CD8-positive, alpha-beta memory T cell (primary cell): Measurements from ENCODE around the gene DTNB. TPM values are rescaled to one million over a fixed set of nuclear protein-coding genes. Genes with fewer than 3 reads are reported as not detected.

Experiments
- CTCF ChIA-PET: fragments of 350-600 bp; sonication (Branson Sonifier 250); formaldehyde crosslinking; loops from one replicate; lab custom pipeline; 2021; ENCODE audit warnings: antibody characterized with exemption; lab: Charles Lee
- POLR2A ChIA-PET: fragments of 350-600 bp; sonication (Branson Sonifier 250); formaldehyde crosslinking; loops from one replicate; lab custom pipeline; 2021; ENCODE audit warnings: antibody characterized with exemption; lab: Charles Lee
- DNase-seq, 5 donors: peaks; one replicate each; pipeline versions ENCODE4 v3.0.0 to v3.0.0-alpha.2; 2020 to 2022; ENCODE audit warnings: mixed read lengths in 1 of 5
- H3K27ac ChIP-seq: one replicate; pipeline ENCODE4 v1.7.0; 2013; ENCODE audit warnings: low read depth, mild to moderate bottlenecking, low read length, moderate library complexity
- H3K27me3 ChIP-seq: 2 replicates; pipeline ENCODE4 v1.7.0; 2013; ENCODE audit warnings: low read length, mild to moderate bottlenecking; ENCODE audit not compliant: insufficient read depth, poor library complexity, severe bottlenecking
- H3K36me3 ChIP-seq: 2 replicates; pipeline ENCODE4 v1.7.0; 2013; ENCODE audit warnings: mild to moderate bottlenecking, low read length, moderate library complexity; ENCODE audit not compliant: insufficient read depth
- H3K4me1 ChIP-seq: 2 replicates; pipeline ENCODE4 v1.7.0; 2013; ENCODE audit warnings: mild to moderate bottlenecking, low read length, moderate library complexity; ENCODE audit not compliant: insufficient read depth
- H3K4me3 ChIP-seq: 2 replicates; pipeline ENCODE4 v1.7.0; 2013; ENCODE audit warnings: mild to moderate bottlenecking, low read length
- H3K9me3 ChIP-seq: 2 replicates; pipeline ENCODE4 v1.7.0; 2013; ENCODE audit warnings: mild to moderate bottlenecking, low read length
- H3K27ac Mint-ChIP-seq, 8 donors: one replicate each; pipeline ENCODE4 v1.8.0; 2020 to 2021; ENCODE audit warnings: mixed read lengths in 8 of 8, mild to moderate bottlenecking in 6 of 8, inconsistent platforms in 3 of 8, moderate library complexity in 3 of 8
- H3K27me3 Mint-ChIP-seq, 2 donors: one replicate each; pipeline ENCODE4 v1.8.0; 2020 to 2021; ENCODE audit warnings: mixed read lengths in 2 of 2, mild to moderate bottlenecking in 1 of 2, moderate library complexity in 1 of 2
- H3K36me3 Mint-ChIP-seq, 3 donors: one replicate each; pipeline ENCODE4 v1.8.0; 2020 to 2021; ENCODE audit warnings: mixed read lengths in 3 of 3, inconsistent platforms in 1 of 3, mild to moderate bottlenecking in 1 of 3
- H3K4me1 Mint-ChIP-seq, 3 donors: one replicate each; pipeline ENCODE4 v1.8.0; 2020 to 2021; ENCODE audit warnings: mixed read lengths in 3 of 3, inconsistent platforms in 1 of 3, mild to moderate bottlenecking in 1 of 3
- H3K4me3 Mint-ChIP-seq, 7 donors: one replicate each; pipeline ENCODE4 v1.8.0; 2020 to 2021; ENCODE audit warnings: mixed read lengths in 7 of 7, mild to moderate bottlenecking in 6 of 7, moderate library complexity in 4 of 7, inconsistent platforms in 2 of 7
- H3K9me3 Mint-ChIP-seq, 5 donors: one replicate each; pipeline ENCODE4 v1.8.0; 2020 to 2022; ENCODE audit warnings: mixed read lengths in 5 of 5, mild to moderate bottlenecking in 3 of 5, moderate library complexity in 2 of 5, inconsistent platforms in 1 of 5
- polyA plus RNA-seq: library from polyadenylated mRNA; unstranded; fragments of 300-500 nt; fragmentation: Illumina TruSeq; gene quantifications from one replicate; pipeline ENCODE4 v1.2.3, GENCODE V29; 2021
- total RNA-seq, 2 experiments: library from RNA; stranded (reverse); gene quantifications; one replicate each; pipeline ENCODE4 v1.2.3, GENCODE V29; 2021

DTNB gene
- total and polyA plus RNA-seq, 3 experiments from 2014 or later, result 15.2 to 19.4 (median 16.8) TPM

- H3K27me3 Mint-ChIP-seq, result no peaks in the 10 kb centered on the region
- Histone ChIP-seq H3K36me3 (no peaks in the 10 kb centered on the region), H3K9me3 (no peaks in the 10 kb centered on the region), H3K4me1 (no peaks in the 10 kb centered on the region), H3K27me3 (no peaks in the 10 kb centered on the region), H3K4me3 (no peak overlapping the region), H3K27ac (no peak overlapping the region)
- H3K9me3 Mint-ChIP-seq, result no peaks in the 10 kb centered on the region
- H3K4me1 Mint-ChIP-seq, result peaks cover 0 to 1% (median 0%) of the 10 kb centered on the region in 3 donors
- ChIA-PET POLR2A (no interaction called here), CTCF (interaction anchor here (1.3 kb wide), 1 partner anchor 79 kb away, joined by 4 read pairs; no protein-coding TSS in a partner anchor)
- H3K4me3 Mint-ChIP-seq, result no peak overlapping the region
- DNase-seq, result no peak
- H3K36me3 Mint-ChIP-seq, result peaks cover 7 to 16% (median 13%) of the 10 kb centered on the region in 3 donors
- H3K27ac Mint-ChIP-seq, result no peak overlapping the region
These were observed 232.0 kb downstream of the DTNB start for GRCh38 chr2:25441353-25441752.

DNA sequence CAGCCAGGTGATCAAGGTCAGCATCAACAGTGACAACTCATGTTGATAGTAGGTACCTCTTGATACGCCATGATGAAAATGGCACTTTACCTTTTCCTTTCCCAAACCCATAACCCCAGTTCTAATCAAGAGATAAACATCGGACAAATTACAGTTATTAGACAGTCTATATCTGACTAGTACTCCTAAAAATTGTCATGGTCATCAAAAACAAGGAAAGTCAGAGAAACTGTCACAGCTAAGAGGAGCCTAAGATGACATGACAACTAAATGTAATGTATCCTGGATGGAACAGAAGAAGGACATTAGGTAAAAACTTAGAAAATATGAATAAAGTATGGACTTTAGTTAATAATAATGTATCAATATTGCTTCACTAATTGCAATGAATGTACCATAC is 234.6 kb downstream of the DTNB start:
- H3K9me3 ChIP-seq, result no peaks in the 10 kb centered on the region
- DNase-seq, result no peak
- peaks cover 14 to 24% (median 15%) of the 10 kb centered on the region in 3 donors for H3K36me3 Mint-ChIP-seq
- H3K4me3 ChIP-seq, result no peak overlapping the region
- H3K27ac Mint-ChIP-seq, result no peak overlapping the region
- H3K9me3 Mint-ChIP-seq, result no peaks in the 10 kb centered on the region
- peaks cover 0 to 1% (median 0%) of the 10 kb centered on the region in 3 donors for H3K4me1 Mint-ChIP-seq
- CTCF ChIA-PET, result no interaction called here
- no peaks in the 10 kb centered on the region for H3K36me3 ChIP-seq
- no peaks in the 10 kb centered on the region for H3K27me3 Mint-ChIP-seq
- POLR2A ChIA-PET, result no interaction called here
- H3K27me3 ChIP-seq, result no peaks in the 10 kb centered on the region
- H3K27ac ChIP-seq, result no peak overlapping the region
- no peaks in the 10 kb centered on the region for H3K4me1 ChIP-seq
- H3K4me3 Mint-ChIP-seq, result no peak overlapping the region

GRCh38 chr2:25437881-25438662 is 235.3 kb downstream of the DTNB start:
- no peak overlapping the region for H3K4me3 ChIP-seq
- ChIA-PET POLR2A (interaction anchor here (0.6 kb wide), 1 partner anchor 132 kb away, joined by 4 read pairs; no protein-coding TSS in a partner anchor), CTCF (no interaction called here)
- H3K9me3 ChIP-seq, result no peaks in the 10 kb centered on the region
- H3K27ac ChIP-seq, result no peak overlapping the region
- Mint-ChIP-seq H3K9me3 (no peaks in the 10 kb centered on the region), H3K4me3 (no peak overlapping the region), H3K27me3 (peaks cover 0 to 2% of the 10 kb centered on the region in 2 donors), H3K36me3 (peaks cover 14 to 30% (median 15%) of the 10 kb centered on the region in 3 donors), H3K4me1 (peaks cover 0 to 1% (median 0%) of the 10 kb centered on the region in 3 donors), H3K27ac (no peak overlapping the region)
- H3K36me3 ChIP-seq, result no peaks in the 10 kb centered on the region
- no peaks in the 10 kb centered on the region for H3K4me1 ChIP-seq
- no peaks in the 10 kb centered on the region for H3K27me3 ChIP-seq
- DNase-seq, result no peak

GRCh38 chr2:25435421-25435820 is 238.0 kb downstream of the DTNB start:
- Histone ChIP-seq H3K9me3 (no peaks in the 10 kb centered on the region), H3K27ac (no peak overlapping the region), H3K4me3 (no peak overlapping the region), H3K27me3 (no peaks in the 10 kb centered on the region), H3K4me1 (no peaks in the 10 kb centered on the region), H3K36me3 (no peaks in the 10 kb centered on the region)
- Mint-ChIP-seq H3K27me3 (peaks cover 0 to 2% of the 10 kb centered on the region in 2 donors), H3K9me3 (no peaks in the 10 kb centered on the region), H3K27ac (no peak overlapping the region), H3K36me3 (peaks cover 15 to 41% (median 21%) of the 10 kb centered on the region in 3 donors), H3K4me3 (no peak overlapping the region), H3K4me1 (peaks cover 0 to 6% (median 1%) of the 10 kb centered on the region in 3 donors)
- ChIA-PET CTCF (no interaction called here), POLR2A (no interaction called here)
- no peak for DNase-seq

DNA sequence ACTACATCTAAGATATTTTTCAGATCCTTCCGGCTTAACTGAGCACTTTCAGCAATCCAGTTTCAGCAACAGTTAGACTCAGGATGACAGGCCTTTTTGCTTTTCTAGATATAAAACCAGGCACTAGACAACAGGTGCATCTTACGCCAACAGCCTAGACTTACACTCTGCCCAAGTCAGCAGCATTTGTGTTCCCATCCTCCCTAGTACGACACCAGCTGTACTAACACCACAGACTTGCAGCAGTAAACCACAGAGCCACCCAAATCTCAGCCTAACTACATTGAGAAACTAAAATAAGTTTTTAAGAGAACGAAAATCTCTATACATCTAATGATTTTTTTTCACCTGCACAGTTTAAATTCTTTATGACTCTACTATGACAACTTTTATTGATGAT is 241.8 kb downstream of the DTNB start:
- Histone ChIP-seq H3K27me3 (no peaks in the 10 kb centered on the region), H3K9me3 (no peaks in the 10 kb centered on the region), H3K4me3 (no peak overlapping the region), H3K36me3 (no peaks in the 10 kb centered on the region), H3K27ac (no peak overlapping the region), H3K4me1 (no peaks in the 10 kb centered on the region)
- POLR2A ChIA-PET, result no interaction called here
- Mint-ChIP-seq H3K9me3 (no peaks in the 10 kb centered on the region), H3K4me1 (peaks cover 0 to 6% (median 0%) of the 10 kb centered on the region in 3 donors), H3K27me3 (peaks cover 0 to 2% of the 10 kb centered on the region in 2 donors), H3K27ac (peak overlapping the region in 2 of 8 donors; percentile 33 to 48), H3K36me3 (peaks cover 12 to 50% (median 17%) of the 10 kb centered on the region in 3 donors), H3K4me3 (no peak overlapping the region)
- CTCF ChIA-PET, result no interaction called here
- no peak for DNase-seq

DNA sequence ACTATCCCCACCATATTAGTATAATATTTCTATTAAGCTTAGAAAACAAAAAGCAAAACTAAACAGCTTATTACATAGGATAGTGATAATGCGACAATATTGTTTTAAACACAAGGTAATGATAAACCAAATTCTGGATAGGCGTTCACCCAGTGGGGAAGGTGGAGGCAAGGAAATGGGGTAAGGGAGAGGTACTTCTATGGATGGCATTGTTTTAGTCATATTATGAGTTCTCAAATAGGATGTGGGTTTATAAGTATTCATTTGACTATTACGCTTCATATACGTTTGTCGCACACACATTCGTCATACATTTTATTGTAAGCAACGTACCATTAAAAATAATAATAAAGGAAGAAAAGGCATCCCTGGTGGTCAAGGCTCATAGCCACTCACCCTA is 242.8 kb downstream of the DTNB start:
- Histone ChIP-seq H3K4me1 (no peaks in the 10 kb centered on the region), H3K4me3 (no peak overlapping the region), H3K27me3 (no peaks in the 10 kb centered on the region), H3K9me3 (no peaks in the 10 kb centered on the region), H3K27ac (no peak overlapping the region), H3K36me3 (no peaks in the 10 kb centered on the region)
- POLR2A ChIA-PET, result no interaction called here
- Mint-ChIP-seq H3K9me3 (no peaks in the 10 kb centered on the region), H3K27ac (peak overlapping the region in 1 of 8 donors; percentile 12), H3K4me1 (peaks cover 0 to 6% (median 0%) of the 10 kb centered on the region in 3 donors), H3K4me3 (no peak overlapping the region), H3K36me3 (peaks cover 8 to 50% (median 18%) of the 10 kb centered on the region in 3 donors), H3K27me3 (peaks cover 0 to 2% of the 10 kb centered on the region in 2 donors)
- no peak for DNase-seq
- CTCF ChIA-PET, result interaction anchor here (1.5 kb wide), 1 partner anchor 9 kb away, joined by 3 read pairs; no protein-coding TSS in a partner anchor

DNA sequence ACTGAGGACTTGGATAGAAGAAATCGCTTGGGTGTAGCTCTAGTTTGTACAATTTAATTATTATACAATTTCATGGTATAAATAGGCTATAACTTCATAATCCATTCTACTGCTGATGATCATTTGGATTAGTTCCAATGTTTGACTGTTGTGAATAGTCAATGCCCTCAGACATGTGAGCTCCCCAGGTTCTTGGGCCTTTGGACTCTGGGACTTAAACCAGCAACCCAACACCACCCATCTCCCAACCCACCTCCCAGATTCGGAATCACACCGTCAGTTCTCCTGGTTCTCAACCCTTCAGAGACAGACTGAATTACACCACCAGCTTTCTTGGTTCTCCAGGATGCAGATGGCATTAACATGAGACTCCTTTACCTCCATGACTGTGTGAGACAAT is 247.1 kb downstream of the DTNB start:
- H3K9me3 Mint-ChIP-seq, result no peaks in the 10 kb centered on the region
- Histone ChIP-seq H3K36me3 (no peaks in the 10 kb centered on the region), H3K4me3 (no peak overlapping the region), H3K27ac (no peak overlapping the region), H3K9me3 (no peaks in the 10 kb centered on the region), H3K4me1 (no peaks in the 10 kb centered on the region), H3K27me3 (no peaks in the 10 kb centered on the region)
- ChIA-PET CTCF (no interaction called here), POLR2A (no interaction called here)
- peaks cover 0 to 1% (median 0%) of the 10 kb centered on the region in 3 donors for H3K4me1 Mint-ChIP-seq
- peaks cover 4 to 35% (median 12%) of the 10 kb centered on the region in 3 donors for H3K36me3 Mint-ChIP-seq
- no peak overlapping the region for H3K27ac Mint-ChIP-seq
- DNase-seq, result no peak
- H3K4me3 Mint-ChIP-seq, result no peak overlapping the region
- no peaks in the 10 kb centered on the region for H3K27me3 Mint-ChIP-seq

DNA sequence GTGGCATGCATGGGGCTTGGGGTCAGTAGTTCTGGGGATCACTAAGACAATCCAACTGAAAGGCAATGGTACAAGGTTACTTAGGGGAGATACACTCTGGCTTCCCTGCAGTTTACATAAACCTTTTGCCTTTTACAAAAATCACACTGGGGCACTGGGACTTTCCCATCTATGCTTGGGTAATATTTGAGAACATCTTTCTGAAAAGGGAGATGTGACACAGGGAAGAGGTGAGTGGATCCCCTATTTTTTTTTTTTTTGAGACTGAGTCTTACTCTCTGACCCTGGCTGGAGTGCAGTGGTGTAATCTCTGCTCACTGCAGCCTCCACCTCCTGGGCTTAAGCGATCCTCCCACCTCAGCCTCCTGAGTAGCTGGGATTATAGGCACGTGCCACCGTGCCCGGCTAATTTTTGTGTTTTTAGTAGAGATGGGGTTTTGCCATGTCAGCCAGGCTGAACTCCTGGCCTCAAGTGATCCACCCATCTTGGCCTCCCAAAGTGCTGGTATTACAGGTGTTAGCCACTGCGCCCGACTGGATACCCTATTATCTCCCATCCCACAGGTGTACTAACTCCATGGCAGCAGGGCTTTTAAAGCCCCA is 248.8 kb downstream of the DTNB start:
- Mint-ChIP-seq H3K4me1 (no peaks in the 10 kb centered on the region), H3K4me3 (no peak overlapping the region), H3K36me3 (peaks cover 5 to 45% (median 20%) of the 10 kb centered on the region in 3 donors), H3K27ac (peak overlapping the region in 1 of 8 donors; percentile 5), H3K9me3 (no peaks in the 10 kb centered on the region), H3K27me3 (no peaks in the 10 kb centered on the region)
- ChIA-PET CTCF (no interaction called here), POLR2A (no interaction called here)
- Histone ChIP-seq H3K9me3 (no peaks in the 10 kb centered on the region), H3K27me3 (no peaks in the 10 kb centered on the region), H3K27ac (no peak overlapping the region), H3K36me3 (no peaks in the 10 kb centered on the region), H3K4me3 (no peak overlapping the region), H3K4me1 (no peaks in the 10 kb centered on the region)
- DNase-seq, result no peak
